M059J (cell line): ENCODE data around the gene PSMB8. TPM values are rescaled to one million over a fixed set of nuclear protein-coding genes. Genes with fewer than 3 reads are reported as not detected.
A peak's percentile ranks its signal among the peaks of the same experiment; 100 is the strongest.
"Not testable (repeated sequence)": the region's sequence is repeated elsewhere in the genome, so short reads cannot be mapped to it uniquely, and the experiment has no call there.

Experiments
- DNase-seq: peaks from one replicate; pipeline ENCODE4 v3.0.0-alpha.2; 2012; ENCODE audit warnings: low read depth
- total RNA-seq: library from RNA; depleted of rRNA; stranded (reverse); fragments of >200 nt; shearing (Covaris generic); gene quantifications from 2 replicates; pipeline ENCODE4 v1.2.3, GENCODE V29; 2014

PSMB8 gene
- total RNA-seq, 1 experiment from 2014 or later, result 427 TPM

DNA sequence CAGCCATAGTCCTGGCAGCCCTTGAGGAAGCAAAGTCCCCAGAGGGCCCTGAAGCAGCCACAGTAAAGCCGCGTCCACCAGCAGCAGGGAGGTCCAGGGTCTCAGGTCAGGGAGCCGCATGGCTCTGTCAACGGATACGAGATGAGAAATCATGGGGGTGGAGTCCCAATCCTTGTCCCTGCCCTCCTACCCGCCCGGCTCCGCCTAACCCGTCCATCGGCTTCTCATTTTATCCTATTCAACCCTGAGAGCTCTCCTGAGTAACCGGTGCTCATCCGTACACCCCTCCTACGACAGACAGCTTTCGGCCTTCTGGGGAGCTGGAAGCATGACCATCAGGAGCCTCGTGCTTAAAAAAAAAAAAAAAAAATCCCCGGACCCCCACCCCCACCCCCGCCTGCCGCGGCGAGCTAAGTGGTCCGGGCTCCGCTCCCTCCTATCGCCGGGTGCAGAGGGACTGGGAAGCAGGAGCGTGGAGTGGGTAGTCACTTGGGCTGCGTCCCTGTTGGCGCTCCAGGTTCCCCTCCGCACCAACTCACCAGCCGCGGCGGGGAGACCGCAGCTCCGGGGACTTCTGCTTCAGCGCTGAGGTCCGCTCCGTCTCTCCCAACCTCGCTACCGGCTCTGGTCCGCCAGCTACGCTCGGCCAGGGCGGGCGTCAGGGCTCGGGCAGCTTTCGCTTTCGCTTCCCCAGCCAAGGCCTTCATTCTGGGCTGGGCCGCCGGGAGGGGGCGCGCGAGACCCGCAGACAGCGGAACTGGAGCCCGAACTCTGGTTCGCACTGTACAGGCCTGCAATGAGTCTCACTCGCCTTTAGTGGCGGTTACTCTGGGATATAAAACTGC lies 5.5 kb downstream of the PSMB8 start, which contains the start of gene TAP2:
TSS of gene TAP2 (minus strand) at position 626 of the 845 bp plus-strand sequence. CDS start at position 120, 506 bp downstream.
- peak; percentile 95 for DNase-seq

DNA sequence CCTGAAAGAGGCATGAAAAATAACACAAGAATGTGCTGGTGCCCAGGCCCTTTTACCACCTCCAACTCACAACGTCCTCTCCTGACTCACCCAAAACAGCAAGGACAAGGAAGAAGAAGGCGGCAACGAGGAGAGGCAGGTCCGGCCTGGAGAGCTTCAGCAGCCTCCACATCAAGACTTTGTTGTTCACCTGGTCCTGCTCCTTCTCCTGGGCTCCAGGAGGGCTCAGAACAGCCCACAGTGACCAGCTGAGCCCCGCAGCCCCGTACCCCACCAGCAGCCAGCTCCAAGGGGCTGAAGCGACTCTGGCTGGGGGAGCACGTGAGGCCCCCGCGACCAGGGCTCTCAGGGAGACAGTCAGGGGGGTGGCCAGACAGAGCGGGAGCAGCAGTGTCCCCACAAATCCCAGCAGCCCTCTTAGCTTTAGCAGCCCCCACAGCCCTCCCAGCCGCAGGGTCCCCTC lies 6.2 kb downstream of the PSMB8 start:
- DNase-seq, result peak; percentile 75

DNA sequence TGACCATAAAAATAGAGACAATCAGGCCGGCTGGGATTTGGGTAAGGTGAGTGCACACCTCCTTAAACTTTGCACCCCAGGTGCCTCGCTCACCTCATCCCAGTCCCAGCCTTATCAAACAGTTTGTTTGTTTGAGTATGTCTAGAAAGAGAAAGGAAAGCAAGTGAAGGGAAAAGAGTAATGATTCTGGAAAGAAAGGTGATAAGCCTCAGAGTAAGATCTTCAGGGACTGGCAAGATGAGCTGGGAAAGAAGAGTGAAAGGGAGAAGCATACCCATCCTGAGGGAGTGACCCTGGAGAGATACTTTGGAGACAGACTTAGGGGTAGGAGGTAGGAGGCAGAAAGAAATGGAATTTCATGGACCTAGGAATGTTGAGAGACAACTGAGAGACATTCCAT lies 7.0 kb downstream of the PSMB8 start:
- DNase-seq, result no peak

DNA sequence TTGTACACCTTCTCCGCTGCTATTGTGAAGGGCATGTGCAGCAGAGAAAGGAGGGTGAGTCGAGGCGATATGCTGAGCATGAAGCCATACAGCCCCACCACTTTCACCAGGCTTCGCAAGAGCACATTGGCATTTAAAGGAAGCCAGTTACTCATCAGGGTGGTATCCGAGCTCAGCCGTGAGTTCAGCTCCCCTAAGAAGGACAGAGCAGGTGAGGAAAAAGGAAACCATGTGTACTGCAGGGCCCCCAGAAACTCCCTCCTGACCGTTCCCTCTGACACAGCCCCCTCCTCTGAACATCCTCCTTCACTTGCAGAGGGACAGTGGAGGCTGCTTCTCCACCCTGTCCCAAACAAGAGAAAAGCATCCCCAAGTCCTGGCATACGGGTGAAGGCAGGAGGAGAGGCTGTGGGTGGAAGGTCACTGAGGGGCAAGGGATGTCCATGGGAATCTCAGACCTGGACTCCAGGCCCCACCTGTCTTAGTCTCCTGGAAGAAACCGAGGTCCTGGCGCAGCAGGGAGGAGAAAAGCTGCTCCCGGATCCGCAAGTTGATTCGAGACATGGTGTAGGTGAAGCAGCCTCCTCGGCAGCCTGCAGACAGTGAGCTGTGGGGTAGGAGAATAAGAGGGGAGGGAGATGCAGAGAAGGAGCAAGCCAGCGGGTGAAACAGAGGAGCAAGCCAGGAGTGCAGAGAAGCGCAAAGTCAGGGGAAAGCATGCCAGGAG lies 8.5 kb downstream of the PSMB8 start:
- DNase-seq, result no peak

DNA sequence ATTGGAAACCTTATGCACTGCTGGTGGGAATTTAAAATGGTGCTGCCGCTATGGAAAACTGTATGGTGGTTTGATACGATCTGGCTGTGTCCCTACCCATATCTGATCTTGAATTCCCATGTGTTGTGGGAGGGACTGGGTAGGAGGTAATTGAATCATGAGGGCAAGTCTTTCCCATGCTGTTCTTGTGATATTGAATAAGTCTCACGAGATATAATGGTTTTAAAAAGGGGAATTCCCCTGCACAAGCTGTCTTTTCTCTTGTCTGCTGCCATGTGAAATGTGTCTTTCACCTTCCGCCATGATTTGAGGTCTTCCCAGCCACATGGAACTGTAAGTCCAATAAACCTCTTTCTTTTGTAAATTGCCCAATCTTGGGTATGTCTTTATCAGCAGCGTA lies 10.2 kb downstream of the PSMB8 start:
- no peak for DNase-seq

DNA sequence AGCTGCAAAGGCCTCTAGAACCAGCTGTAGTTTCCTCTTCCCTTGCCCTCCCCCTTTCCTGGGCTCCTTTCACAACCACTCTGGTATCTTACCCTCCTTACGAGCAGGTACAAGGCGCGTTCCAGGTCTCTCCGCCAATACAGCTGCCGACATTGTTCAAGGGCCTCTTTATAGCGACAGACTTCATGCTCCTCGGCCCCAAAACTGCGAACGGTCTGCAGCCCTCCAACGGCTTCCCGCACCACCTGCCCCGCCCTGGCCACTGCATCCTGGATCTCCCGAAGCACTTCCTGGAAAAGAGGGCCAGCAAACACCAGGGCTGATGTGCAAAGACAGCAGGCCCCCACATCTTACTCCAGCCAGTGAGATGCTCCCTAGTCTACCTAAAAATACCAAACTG lies 11.3 kb downstream of the PSMB8 start:
- DNase-seq, result no peak

DNA sequence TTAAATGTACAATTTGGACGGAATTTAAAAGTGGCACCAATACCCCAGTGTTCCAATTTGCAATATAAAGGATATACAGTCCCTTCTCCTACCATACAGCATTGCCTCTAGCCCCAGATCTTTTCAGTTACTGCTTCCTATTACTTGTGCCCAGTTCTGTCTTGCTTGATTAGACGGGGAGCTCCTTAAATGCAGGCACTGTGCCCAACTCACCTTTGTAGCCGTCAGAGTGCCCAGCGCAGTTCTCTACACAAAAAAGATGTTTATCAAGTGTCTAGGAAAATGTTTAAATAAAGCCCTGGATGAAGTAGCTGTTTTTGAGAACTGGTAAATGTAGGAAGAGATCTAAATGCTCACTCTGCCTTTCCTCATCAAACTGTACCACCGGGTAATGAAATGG lies 12.9 kb downstream of the PSMB8 start:
- no peak for DNase-seq

DNA sequence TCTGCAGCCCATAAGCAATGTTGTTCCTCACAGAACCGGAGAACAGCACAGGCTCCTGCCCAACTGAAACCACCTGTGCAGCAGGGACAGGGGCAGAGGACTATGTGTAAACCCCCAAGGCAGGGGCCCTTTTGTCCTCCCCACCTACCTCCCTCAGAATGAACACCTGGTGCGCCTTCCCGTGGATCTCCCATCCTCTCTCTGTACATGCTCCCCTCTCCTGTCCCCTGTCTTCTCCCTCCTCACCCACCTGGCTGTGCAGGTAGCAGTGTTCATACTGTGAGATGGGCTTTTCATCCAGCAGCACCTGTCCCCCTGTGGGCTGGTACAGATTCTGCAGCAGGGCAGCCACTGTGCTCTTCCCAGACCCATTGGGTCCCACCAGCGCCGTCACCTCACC lies 13.8 kb downstream of the PSMB8 start:
- no peak for DNase-seq

DNA sequence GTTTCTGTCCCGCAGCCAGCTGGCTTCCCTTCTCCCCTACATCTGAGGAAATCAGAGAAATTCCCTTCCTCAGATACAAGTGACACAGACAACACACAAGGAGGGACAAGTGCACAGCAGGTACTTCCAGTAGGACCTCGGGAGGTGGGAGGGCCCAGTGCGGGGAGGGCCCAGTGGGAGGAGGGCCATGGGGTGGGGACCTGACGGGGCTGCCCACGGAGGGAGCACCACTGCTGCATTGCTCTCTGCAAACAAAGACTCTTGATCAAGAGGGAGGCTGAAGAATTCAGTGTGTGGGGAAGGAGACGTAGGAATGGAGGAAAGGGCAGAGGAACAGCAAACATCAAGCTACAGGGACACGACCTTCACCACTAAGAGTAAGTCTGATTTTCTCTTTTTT lies 14.4 kb downstream of the PSMB8 start:
- no peak for DNase-seq

DNA sequence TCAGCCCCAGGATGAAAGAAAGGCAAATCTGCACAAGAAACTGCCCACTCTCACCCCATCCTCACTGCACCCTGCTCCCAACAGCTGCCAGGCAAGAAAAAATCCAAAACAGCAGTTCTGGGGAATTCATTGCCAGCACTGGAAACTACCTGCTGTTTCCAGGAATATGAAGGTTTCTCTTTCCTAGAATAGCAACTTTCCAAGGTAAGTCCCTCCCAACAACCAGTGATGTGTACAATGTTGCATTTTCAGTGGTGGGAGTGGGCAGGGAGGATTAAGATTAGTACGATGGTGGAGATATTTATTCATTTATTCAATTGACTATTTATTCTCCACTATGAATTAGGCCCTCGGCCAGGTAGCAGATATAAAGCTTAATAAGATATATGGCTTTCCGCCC lies 16.8 kb downstream of the PSMB8 start:
- DNase-seq, result no peak

DNA sequence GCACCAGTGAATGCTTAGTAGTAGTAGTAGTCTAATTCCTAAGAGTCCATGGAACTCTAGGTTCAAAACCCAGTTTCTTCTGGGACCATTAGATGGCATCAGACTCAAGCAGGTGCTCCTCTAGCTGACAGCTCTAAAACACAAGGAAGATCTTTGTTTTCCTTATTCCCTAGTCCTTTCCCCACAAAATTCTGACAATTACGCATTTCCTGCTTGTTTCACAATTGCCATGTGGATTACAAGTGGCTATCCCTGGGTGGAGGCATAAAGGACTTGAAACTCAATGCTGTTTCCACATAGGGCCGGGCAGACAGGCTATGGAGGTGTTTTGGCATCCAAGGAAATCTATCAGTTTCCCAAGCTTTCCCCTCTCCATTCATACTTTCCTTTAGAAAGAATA lies 17.9 kb downstream of the PSMB8 start:
- DNase-seq, result peak; percentile 50

DNA sequence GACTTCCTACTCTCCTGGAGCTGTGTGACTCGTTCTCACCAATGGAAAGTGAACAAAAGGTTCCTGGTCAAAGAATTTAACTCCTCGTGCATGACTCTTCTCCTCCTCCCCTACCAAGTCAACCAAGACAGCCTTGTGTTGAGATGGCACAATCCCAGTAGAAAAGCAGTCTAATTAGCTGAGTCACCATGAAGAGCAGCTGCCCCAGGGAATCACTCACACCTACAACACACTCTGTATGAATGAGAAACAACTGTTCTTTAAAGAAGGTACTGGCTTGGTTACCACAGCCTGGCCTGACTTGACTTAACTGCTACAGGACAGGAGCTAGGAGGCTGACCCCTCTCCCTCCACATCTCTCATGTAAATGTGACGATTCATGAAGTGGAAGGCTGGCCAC lies 24.1 kb downstream of the PSMB8 start:
- peak; percentile 98 for DNase-seq

DNA sequence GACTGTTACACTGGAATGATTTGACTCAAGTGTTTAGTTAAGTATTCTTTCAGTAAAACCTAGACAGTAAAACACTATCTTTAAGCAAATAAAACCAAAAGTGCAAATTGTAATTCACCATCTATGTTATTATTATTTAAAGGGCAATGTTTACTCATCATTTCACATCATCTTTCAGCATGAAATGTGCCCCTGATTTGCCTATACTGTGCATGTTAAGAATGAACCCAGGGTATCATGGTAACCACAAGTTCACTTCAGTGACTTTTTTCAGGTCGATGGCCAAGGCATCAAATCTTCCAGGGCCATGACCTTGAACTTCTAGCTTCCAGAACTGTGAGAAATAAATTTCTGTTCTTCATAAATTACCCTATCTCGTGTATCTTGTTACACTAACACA lies 25.0 kb downstream of the PSMB8 start:
- no peak for DNase-seq

DNA sequence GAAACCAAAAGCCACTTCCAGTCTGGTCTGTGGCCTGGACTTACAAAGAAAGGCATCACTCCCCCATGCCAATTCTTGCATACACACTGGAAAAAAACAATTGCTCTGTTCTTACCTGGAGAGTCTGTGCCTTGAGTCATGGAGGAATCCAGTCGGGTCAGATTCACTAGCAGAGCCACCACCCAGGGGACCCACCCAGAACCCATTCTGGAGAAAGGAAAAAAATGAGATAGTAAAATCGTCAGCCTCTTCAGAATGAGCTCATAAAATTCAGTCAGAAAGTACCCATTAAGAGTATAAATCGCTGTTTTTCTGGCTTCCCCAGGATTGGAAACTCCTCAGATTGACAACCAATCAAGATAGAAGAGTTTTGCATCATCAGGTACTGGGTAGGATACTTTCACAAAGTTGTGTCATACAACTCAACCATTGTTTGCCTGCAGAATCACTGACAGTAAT lies 27.1 kb downstream of the PSMB8 start, which contains the start of gene HLA-DOB:
TSS of gene HLA-DOB (minus strand) at position 257 of the 459 bp plus-strand sequence. CDS start at position 206, 51 bp downstream.
- DNase-seq, result peak; percentile 24

DNA sequence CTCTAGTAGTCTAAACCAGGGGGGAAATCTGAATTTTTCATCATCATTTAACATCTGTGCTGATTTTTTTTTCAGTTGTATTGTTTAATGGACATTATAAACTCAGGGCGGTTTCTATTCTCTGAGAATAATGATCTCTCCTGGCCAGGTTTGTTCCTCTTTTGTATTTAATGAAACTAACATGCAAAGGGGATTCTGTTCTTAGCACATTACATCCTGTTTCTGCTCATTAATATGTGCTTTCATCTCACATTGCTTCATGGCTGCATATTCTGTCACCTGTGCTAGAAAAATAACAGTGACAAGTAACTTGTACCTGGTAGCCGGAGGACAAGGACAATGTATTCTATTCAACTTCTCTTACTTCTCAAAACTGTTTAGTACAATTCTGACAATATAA lies 27.9 kb downstream of the PSMB8 start:
- no peak for DNase-seq

DNA sequence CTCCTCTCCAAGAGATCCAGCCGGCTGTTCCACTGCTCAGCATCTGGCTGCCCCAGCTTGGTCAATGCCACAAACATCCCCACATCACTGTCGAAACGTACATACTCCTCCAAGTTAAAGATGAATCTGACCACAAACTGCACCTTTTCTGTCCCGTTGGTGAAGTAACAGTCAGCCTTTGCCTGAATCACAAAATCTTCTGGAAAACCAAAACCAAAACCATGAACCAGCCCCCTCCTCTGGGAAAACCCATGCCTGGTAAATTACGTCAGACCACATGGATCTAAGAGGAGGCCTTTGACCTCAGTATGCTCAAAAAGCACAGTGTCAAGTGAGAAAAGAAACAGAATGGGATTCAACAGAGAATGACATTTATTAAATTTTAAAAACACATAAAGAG lies 28.7 kb downstream of the PSMB8 start:
- DNase-seq, result no peak

DNA sequence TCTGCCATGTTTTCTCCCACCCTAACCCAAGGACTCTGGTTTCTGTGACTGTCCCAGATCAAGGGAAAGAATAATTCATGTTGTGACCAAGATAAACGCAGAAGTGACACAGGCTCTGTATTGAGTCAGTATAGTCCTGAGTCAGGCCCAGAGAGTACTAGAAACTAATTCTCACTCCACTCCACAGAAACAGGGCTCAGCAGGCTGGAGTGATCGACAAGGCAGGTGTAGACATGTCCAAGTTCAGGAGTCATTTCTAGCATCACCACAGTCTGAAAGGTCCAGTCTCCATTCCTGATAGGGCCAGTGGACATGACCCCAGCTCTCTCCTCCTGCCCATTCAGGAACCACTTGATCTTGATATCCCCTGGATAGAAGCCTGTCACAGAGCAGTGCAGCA lies 29.7 kb downstream of the PSMB8 start:
- DNase-seq, result no peak

DNA sequence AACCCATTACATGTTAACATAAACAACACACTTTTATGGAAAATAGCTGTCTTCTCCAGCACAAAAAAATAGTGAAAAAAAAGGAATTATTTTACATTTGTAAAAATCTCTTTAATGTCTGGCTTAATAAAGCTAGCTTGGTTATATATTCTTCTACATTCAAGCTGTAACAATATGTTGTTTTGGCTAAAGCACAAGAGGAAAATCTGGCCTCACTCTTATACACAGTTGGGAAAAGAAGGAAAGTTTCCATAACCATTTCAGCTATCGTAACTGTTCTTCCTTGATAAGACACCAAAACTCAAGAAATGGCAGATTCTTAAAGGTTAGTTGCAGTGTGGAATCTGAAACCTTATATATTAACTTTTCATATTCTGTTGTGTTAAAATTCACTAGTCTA lies 34.7 kb downstream of the PSMB8 start:
- no peak for DNase-seq

DNA sequence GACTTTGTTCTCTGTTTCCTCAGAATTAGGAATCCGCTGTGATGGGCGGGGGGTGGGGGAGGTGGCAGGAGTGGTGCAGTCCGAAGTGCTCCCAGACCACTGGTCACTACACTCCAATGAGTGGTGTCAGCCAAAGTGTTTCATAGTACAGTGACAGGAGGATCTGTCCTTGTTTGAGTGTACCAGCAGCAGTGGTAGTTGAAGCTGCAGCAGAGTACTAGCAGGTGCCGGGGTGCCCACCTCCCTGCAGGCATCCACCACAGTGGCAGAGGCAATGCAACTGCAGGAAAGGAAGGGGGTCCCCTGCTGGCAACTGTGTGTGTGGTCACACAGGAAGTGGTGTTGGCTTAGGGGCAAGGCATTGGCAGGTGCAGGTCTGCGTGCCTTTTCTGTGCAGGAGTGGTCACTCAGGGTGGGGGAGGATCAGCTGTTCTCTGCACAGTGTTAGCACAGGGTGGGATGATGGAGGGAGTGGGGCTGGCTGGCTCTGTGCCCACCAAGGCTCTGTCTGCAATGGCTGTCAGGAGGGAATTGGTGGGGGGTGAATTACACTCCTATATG lies 36.7 kb downstream of the PSMB8 start:
- DNase-seq, result no peak

DNA sequence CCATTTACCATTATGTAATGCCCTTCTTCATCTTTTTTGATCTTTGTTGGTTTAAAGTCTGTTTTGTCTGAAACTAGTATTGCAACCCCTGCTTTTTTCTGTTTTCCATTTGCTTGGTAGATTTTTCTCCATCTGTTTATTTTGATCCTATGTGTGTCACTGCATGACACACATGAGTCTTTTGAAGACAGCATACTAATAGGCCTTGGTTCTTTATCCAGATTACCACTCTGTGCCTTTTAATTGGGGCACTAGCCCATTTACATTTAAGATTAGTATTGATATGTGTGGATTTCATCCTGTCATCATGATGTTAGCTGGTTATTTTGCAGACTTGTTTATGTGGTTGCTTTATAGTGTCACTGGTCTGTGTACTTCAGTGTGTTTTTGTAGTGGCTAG lies 38.4 kb downstream of the PSMB8 start:
- DNase-seq, result not testable (repeated sequence)

DNA sequence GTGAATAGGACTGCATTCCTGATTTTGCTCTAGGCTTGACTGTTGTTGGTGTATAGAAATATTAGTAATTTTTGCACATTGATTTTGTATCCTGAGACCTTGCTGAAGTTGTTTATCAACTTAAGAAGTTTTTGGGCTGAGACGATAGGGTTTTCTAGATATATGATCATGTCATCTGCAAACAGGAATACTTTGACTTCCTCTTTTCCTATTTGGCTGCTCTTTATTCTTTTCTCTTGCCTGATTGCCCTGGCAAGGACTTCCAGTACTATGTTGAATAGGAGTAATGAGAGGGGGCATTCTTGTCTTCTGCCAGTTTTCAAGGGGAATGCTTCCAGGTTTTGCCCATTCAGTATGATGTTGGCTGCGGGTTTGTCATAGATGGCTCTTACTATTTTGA lies 40.4 kb downstream of the PSMB8 start:
- no peak for DNase-seq

DNA sequence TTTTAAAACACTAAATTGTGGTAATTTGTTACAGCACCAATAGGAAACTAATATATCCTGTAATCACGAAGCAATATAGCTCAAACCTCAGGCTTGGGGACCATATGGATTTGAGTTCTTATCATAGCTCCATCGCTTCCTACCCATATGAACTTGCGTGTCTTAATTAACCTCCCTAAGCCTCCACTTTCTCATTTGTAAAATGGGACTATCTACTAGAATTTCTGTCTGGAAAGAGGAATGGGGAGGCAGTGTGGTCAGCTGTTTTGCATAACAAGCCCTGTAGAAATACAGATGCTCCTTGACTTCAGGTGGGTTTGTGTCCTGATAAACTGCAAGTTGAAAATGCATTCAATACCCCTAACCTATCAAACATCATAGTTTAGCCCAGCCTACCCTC lies 44.1 kb downstream of the PSMB8 start:
- DNase-seq, result no peak

DNA sequence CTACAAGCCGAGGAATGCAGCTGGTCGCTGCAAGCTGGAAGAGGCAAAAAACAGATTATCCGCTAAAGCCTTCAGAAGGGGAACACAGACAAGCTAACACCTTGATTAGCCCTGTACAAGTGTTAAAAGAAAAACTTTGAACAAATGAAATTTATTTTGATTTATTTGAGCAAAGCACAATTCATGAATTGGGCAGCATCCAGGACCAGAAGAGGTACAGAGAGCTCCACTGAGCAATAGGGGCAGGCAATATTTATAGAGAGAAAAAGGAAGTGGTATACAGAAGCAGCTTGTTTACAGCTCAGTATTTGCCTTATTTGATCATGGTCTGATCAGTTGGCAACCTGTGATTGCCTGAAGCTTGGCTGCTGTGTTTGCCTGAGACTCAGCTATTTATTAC lies 44.7 kb downstream of the PSMB8 start:
- no peak for DNase-seq
